Testis (tissue), 5 donors: ENCODE results near the gene NOXRED1. TPM values are rescaled to one million over a fixed set of nuclear protein-coding genes. Genes with fewer than 3 reads are reported as not detected.

Experiments used
- DNase-seq: peaks from one replicate; pipeline ENCODE4 v3.0.0-alpha.2; 2019
- H3K27ac ChIP-seq, 2 donors: fragments of 200-600 bp; sonication (generic); one replicate each; pipeline ENCODE4 v1.5.1; 2019
- H3K27me3 ChIP-seq: fragments of 200-600 bp; sonication (generic); one replicate; pipeline ENCODE4 v1.5.1; 2019
- H3K36me3 ChIP-seq: fragments of 200-600 bp; sonication (generic); one replicate; pipeline ENCODE4 v1.5.1; 2017; ENCODE audit warnings: low read depth; ENCODE audit errors: missing control alignments
- H3K4me1 ChIP-seq: fragments of 200-600 bp; sonication (generic); one replicate; pipeline ENCODE4 v1.5.1; 2019
- H3K4me3 ChIP-seq, 2 donors: fragments of 200-600 bp; sonication (generic); one replicate each; pipeline ENCODE4 v1.5.1; 2017 to 2019
- H3K9me3 ChIP-seq: fragments of 200-600 bp; sonication (generic); one replicate; pipeline ENCODE4 v1.5.1; 2017
- POLR2A ChIP-seq: fragments of 450-650 bp; IDR thresholded peaks from one replicate; pipeline ENCODE4 v1.6.1; 2017; ENCODE audit warnings: antibody characterized with exemption, mild to moderate bottlenecking, moderate library complexity
- WGBS, 2 donors: methylation state at CpG; one replicate each; pipeline ENCODE4 v1.1.5; 2018; 5-methylcytosine and 5-hydroxymethylcytosine counted together
- intact Hi-C: fragments of 100-400 bp; cut with DNase I; formaldehyde crosslinking; loops from one replicate; pipeline ENCODE4 v1.15.1; 2023; ENCODE audit warnings: low total_unique reads
- long read RNA-seq, 2 donors: transcript quantifications; one replicate each; lab custom pipeline, GENCODE V29; 2026
- polyA plus RNA-seq: library from polyadenylated mRNA; stranded (reverse); fragments of 350-450 nt; fragmentation: Illumina TruSeq; extraction: RNeasy Lipid Tissue Mini Kit (QIAGEN cat#74804); gene quantifications from one replicate; pipeline ENCODE4 v1.2.3, GENCODE V29; 2014; ENCODE audit warnings: low read depth, low replicate concordance; ENCODE audit not compliant: insufficient read depth
- total RNA-seq, 2 donors: library from RNA; depleted of rRNA; stranded (reverse); fragments of >200 nt; gene quantifications; one replicate each; pipeline ENCODE4 v1.2.3, GENCODE V29; 2016
- TF ChIP-seq, protein P1 (sequence below), 3 experiments: fragments of 450-650 bp in 2 of 3; fragments of 200-600 bp in 1 of 3; sonication (generic) in 1 of 3; IDR thresholded peaks; one replicate each; pipeline ENCODE4 v1.5.1; 2016 to 2019; ENCODE audit warnings: antibody characterized with exemption in 3 of 3, mild to moderate bottlenecking in 2 of 3, moderate library complexity in 1 of 3

The NOXRED1 gene, protein sequence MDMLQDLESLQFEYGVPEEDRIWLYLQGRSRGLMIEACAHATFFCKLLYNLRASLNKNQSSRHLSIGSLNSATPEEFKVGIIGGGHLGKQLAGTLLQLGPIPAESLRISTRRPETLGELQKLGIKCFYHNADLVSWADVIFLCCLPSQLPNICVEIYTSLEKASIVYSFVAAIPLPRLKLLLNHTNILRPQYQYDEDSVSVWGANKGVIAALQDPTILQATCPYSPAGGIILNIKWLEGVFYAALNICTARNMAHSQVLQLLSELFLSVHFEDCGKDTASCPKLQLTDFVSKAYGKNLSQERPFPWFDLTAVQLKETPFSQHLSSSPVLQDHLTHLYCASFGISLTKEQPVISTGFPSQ
- total RNA-seq (10 to 100 TPM in 1 of 2 donors, 1 to 10 TPM in 1; 5.2 to 11.3 TPM), polyA plus RNA-seq (18.0 TPM)
- long read RNA-seq, donor 1: 0 reads
- long read RNA-seq, donor 2: 0 reads

DNA sequence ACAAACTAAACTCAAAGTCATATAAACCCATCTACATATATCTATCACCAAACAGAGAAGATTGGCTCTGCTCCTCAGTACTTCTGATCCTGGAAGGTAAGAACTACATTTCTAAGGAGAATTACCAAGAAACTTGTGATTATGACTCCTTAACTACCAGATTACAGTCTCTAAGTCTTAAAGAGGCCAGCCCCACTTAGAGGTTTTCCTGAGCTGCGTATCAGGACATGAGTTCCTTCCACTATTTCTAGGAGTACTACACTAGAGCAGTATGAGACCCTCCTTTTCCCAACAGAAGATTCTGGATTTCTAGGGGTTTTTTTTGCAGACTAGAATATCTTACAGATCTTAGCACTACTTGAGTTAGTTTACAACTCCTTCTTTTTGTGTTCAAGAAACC, at the start of gene NOXRED1:
TSS of gene NOXRED1 (minus strand) at position 101 of the 400 bp plus-strand sequence. CDS start 634 bp downstream, outside the sequence.
- no peak within 1 kb of the TSS for H3K27ac ChIP-seq
- intact Hi-C loops: no loop called here
- WGBS, 2 donors: 100% methylated on average over 1 of the region's 1 CpG

DNA sequence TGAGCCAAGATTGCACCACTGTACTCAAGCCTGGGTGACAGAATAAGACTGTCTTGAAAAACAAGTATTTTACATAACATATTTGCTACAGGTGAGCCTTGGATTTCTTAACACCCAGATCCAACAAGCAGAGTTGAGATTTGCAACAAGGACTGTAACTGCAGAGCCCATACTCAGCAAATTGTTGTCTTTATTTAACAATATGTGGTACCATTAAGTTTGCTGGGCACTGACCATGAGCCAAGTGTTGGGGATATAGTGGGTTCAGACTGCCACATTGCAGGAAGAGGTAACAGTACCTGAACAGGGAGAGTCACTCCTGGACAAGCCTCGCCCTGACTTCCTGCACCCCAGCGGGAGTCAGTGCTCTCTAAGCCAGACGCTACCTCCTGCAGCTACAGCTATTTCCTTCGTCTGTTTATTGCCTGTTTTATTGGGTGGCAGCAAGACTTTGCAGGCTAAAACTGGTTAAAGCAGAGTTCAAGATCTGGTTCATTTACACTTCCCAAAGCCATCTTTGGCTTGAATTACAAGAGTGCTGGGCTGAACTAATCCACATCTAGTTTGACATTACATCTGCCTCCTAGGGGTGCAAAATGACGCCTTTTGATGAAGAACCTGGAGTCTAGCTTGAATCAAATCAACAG, 47.0 kb upstream of the NOXRED1 start:
- 77 to 88% methylated on average over 5 of the region's 5 CpGs for WGBS, 2 donors
- Histone ChIP-seq H3K4me3 (no peak overlapping the region), H3K9me3 (no peaks in the 10 kb centered on the region), H3K4me1 (no peaks in the 10 kb centered on the region), H3K36me3 (no peaks in the 10 kb centered on the region), H3K27me3 (no peaks in the 10 kb centered on the region), H3K27ac (no peak overlapping the region)
- TF ChIP-seq POLR2A: no peak
- TF ChIP-seq, protein P1, sequence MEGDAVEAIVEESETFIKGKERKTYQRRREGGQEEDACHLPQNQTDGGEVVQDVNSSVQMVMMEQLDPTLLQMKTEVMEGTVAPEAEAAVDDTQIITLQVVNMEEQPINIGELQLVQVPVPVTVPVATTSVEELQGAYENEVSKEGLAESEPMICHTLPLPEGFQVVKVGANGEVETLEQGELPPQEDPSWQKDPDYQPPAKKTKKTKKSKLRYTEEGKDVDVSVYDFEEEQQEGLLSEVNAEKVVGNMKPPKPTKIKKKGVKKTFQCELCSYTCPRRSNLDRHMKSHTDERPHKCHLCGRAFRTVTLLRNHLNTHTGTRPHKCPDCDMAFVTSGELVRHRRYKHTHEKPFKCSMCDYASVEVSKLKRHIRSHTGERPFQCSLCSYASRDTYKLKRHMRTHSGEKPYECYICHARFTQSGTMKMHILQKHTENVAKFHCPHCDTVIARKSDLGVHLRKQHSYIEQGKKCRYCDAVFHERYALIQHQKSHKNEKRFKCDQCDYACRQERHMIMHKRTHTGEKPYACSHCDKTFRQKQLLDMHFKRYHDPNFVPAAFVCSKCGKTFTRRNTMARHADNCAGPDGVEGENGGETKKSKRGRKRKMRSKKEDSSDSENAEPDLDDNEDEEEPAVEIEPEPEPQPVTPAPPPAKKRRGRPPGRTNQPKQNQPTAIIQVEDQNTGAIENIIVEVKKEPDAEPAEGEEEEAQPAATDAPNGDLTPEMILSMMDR (IDR thresholded peaks at IDR 0.05): no peak
- DNase-seq: no peak
- intact Hi-C loops: no loop called here

More for the DNA sequence above, at the start of gene NOXRED1:
- no peak for TF ChIP-seq POLR2A
- TF ChIP-seq, protein P1 (IDR thresholded peaks at IDR 0.05): no peak
- no peaks in the 10 kb centered on the region for H3K4me1 ChIP-seq
- DNase-seq: no peak
- no peaks in the 10 kb centered on the region for H3K27me3 ChIP-seq
- no peaks in the 10 kb centered on the region for H3K36me3 ChIP-seq
- no peak within 1 kb of the TSS for H3K4me3 ChIP-seq
- no peaks in the 10 kb centered on the region for H3K9me3 ChIP-seq

DNA sequence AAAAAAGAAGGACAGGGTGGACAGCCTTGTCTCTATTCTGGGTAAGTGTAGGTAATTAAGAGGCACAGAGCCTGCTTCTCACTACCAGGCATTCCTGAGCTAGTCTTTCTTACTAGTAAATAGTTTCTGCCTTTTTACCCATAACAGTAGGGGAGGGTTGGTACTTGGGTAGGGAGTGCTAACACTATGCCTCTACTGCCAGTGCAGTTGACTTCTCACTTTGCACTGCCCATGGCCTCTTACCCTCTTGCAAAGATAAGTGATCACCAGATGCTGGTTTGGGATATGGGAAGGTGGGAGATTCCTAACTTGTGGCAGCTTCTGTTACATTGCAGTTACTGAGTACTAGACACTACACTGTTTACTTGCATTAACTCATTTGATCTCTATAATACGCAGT, 46.2 kb upstream of the NOXRED1 start:
- no peak for TF ChIP-seq POLR2A
- TF ChIP-seq, protein P1 (IDR thresholded peaks at IDR 0.05): no peak
- H3K36me3 ChIP-seq: no peaks in the 10 kb centered on the region
- no peak for DNase-seq
- H3K4me1 ChIP-seq: no peaks in the 10 kb centered on the region
- intact Hi-C loops: loop anchor here (5.0 kb wide), 1 partner anchor 73 kb away; no protein-coding TSS in a partner anchor
- no peak overlapping the region for H3K4me3 ChIP-seq
- no peaks in the 10 kb centered on the region for H3K9me3 ChIP-seq
- WGBS, 2 donors: 94% methylated on average over 1 of the region's 1 CpG
- no peak overlapping the region for H3K27ac ChIP-seq
- H3K27me3 ChIP-seq: no peaks in the 10 kb centered on the region

DNA sequence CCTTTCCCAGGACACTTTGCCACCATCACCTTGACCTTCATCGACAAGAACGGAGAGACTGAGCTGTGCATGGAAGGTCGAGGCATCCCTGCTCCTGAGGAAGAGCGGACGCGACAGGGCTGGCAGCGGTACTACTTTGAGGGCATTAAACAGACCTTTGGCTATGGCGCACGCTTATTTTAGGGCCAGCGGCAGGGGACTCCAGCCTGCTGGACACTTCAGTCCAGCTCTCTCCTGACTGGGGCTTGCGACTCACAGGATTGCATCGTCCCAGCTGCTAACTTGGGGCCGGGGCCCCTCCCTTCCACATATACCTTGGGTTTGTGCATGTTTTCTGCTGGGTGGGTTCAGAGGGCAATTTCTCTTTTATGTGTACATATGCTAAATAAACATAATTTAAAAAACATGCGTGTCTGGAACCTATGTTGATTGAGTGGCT, 45.8 kb upstream of the NOXRED1 start:
- no peaks in the 10 kb centered on the region for H3K36me3 ChIP-seq

More for the DNA sequence above, 45.8 kb upstream of the NOXRED1 start:
- 83 to 92% methylated on average over 14 of the region's 14 CpGs for WGBS, 2 donors
- Histone ChIP-seq H3K9me3 (no peaks in the 10 kb centered on the region), H3K27ac (no peak overlapping the region), H3K4me1 (no peaks in the 10 kb centered on the region), H3K27me3 (no peaks in the 10 kb centered on the region), H3K4me3 (no peak overlapping the region)
- no peak for DNase-seq
- no peak for TF ChIP-seq POLR2A
- TF ChIP-seq, protein P1 (IDR thresholded peaks at IDR 0.05): no peak
- intact Hi-C loops: loop anchor here (5.0 kb wide), 1 partner anchor 73 kb away; no protein-coding TSS in a partner anchor
